ENCODE data around the gene GASK1A.

- TF ChIP-seq CTCF (conservative IDR thresholded peaks at IDR 0.05) = no peak
- no peak for TF ChIP-seq ZFX (IDR thresholded peaks at IDR 0.05)
Measured at GRCh38 chr3:43063114-43063513, 84.0 kb downstream of the GASK1A start.
